HepG2 (cell line): Measurements from ENCODE around the gene RAD50. TPM values are rescaled to one million over a fixed set of nuclear protein-coding genes. Genes with fewer than 3 reads are reported as not detected.

ENCODE experiments used
- ATAC-seq: fragments of 200-7000 bp; cut with Tn5 transposase; 3 replicates; pipeline ENCODE4 v1.9.1; 2020; ENCODE audit warnings: mild to moderate bottlenecking, moderate library complexity
- BruUV-seq: library from RNA; stranded (reverse); fragments of 400-500 nt; replicated peaks from 2 replicates; lab custom pipeline; 2021; lab: Mats Ljungman, UMichigan
- CTCF ChIA-PET: fragments of 300-600 bp; formaldehyde crosslinking; extraction: SDS; loops from one replicate; lab custom pipeline; 2021; ENCODE audit warnings: low total read pairs, inconsistent platforms, low intra/inter-chr PET ratio; lab: Yijun Ruan, JAX
- POLR2A ChIA-PET: fragments of 350-600 bp; sonication (Branson Sonifier 250); formaldehyde crosslinking; loops from one replicate; lab custom pipeline; 2020; ENCODE audit warnings: antibody characterized with exemption, inconsistent platforms; lab: Yijun Ruan, JAX
- DNase-seq: peaks from one replicate; pipeline ENCODE4 v3.0.0-alpha.2; 2015; ENCODE audit warnings: low spot score
- FAIRE-seq: peaks from 3 replicates; lab custom pipeline; 2011; peaks lifted over from hg19 to GRCh38; lab: Jason Lieb, UNC
- H2AFZ ChIP-seq: one replicate; pipeline ENCODE4 v1.6.1; 2011; ENCODE audit warnings: low read length, inconsistent platforms
- H3K27ac ChIP-seq: fragments of 300-600 bp; 3 replicates; pipeline ENCODE4 v1.8.0; 2011; ENCODE audit warnings: mixed run types, mild to moderate bottlenecking, mixed read lengths, low read length, inconsistent platforms; ENCODE audit not compliant: insufficient read depth; ENCODE audit errors: extremely low read length
- H3K27me3 ChIP-seq, 2 experiments: fragments of 200-600 bp in 1 of 2; 2 replicates in 1 of 2; 3 replicates in 1 of 2; pipeline versions ENCODE4 v1.6.0 to v1.8.0; 2011; ENCODE audit warnings: low read length in 2 of 2, mild to moderate bottlenecking in 2 of 2, moderate library complexity in 2 of 2, inconsistent platforms in 1 of 2; ENCODE audit not compliant: insufficient read depth in 2 of 2, control insufficient read depth in 1 of 2
- H3K36me3 ChIP-seq, 2 experiments: fragments of 200-600 bp in 1 of 2; replicated peaks in 1 of 2; 2 replicates in 1 of 2; 3 replicates in 1 of 2; pipeline versions ENCODE4 v1.5.1 to v1.8.0; 2011; ENCODE audit warnings: low read length in 2 of 2, inconsistent platforms in 1 of 2; ENCODE audit not compliant: insufficient read depth in 2 of 2, control insufficient read depth in 1 of 2
- H3K4me1 ChIP-seq: 2 replicates; pipeline ENCODE4 v1.5.1; 2012; ENCODE audit warnings: low read length, inconsistent platforms; ENCODE audit not compliant: insufficient read depth
- H3K4me2 ChIP-seq: 2 replicates; pipeline ENCODE4 v1.6.0; 2011; ENCODE audit warnings: low read depth, low read length, inconsistent platforms
- H3K4me3 ChIP-seq, 3 experiments: fragments of 200-600 bp in 1 of 3; sonication (generic), shearing (Covaris generic) in 1 of 3; replicated peaks in 1 of 3; 2 replicates each; pipeline ENCODE4 v1.5.1; 2011 to 2016; ENCODE audit warnings: low read length in 3 of 3, inconsistent platforms in 2 of 3, low read depth in 2 of 3, mild to moderate bottlenecking in 2 of 3, control low read depth in 1 of 3, mixed read lengths in 1 of 3; ENCODE audit not compliant: insufficient read depth in 1 of 3
- H3K79me2 ChIP-seq: one replicate; pipeline ENCODE4 v1.6.1; 2011; ENCODE audit warnings: low read length, inconsistent platforms; ENCODE audit not compliant: insufficient read depth
- H3K9ac ChIP-seq: 2 replicates; pipeline ENCODE4 v1.6.0; 2011; ENCODE audit warnings: mild to moderate bottlenecking, low read depth, low read length, inconsistent platforms; ENCODE audit not compliant: insufficient read depth
- H3K9me3 ChIP-seq: 2 replicates; pipeline ENCODE4 v1.5.1; 2012; ENCODE audit warnings: mild to moderate bottlenecking, low read length
- H4K20me1 ChIP-seq: 2 replicates; pipeline ENCODE4 v1.6.0; 2011; ENCODE audit warnings: inconsistent platforms, mild to moderate bottlenecking, low read length, moderate library complexity; ENCODE audit not compliant: insufficient read depth
- CCAR2 ChIP-seq: fragments of 200-400 bp; formaldehyde crosslinking; optimal IDR thresholded peaks from 2 replicates; pipeline ENCODE3; 2018; ENCODE audit warnings: low read depth, mild to moderate bottlenecking, low read length, moderate library complexity
- CHD2 ChIP-seq: IDR thresholded peaks from 2 replicates; pipeline ENCODE4 v1.6.1; 2011; ENCODE audit warnings: low read depth, low read length, improper control_type of control experiment
- EEA1 ChIP-seq: sonication (generic); formaldehyde crosslinking; IDR thresholded peaks from 2 replicates; pipeline ENCODE4 v1.5.1; 2020; ENCODE audit warnings: mild to moderate bottlenecking, missing genetic modification reagents, borderline replicate concordance
- MEIS2 ChIP-seq: sonication (generic); formaldehyde crosslinking; IDR thresholded peaks from 2 replicates; pipeline ENCODE4 v1.9.0; 2021; ENCODE audit warnings: mild to moderate bottlenecking, missing genetic modification reagents
- NR2C2 ChIP-seq: sonication (generic); formaldehyde crosslinking; IDR thresholded peaks from 2 replicates; pipeline ENCODE4 v1.4.0; 2020; ENCODE audit warnings: missing genetic modification reagents, mild to moderate bottlenecking, moderate library complexity, borderline replicate concordance
- STAG1 ChIP-seq: sonication (generic); formaldehyde crosslinking; IDR thresholded peaks from 2 replicates; pipeline ENCODE4 v1.4.0; 2020; ENCODE audit warnings: missing genetic modification reagents
- TGIF2 ChIP-seq: IDR thresholded peaks from 2 replicates; pipeline ENCODE4 v1.6.1; 2016; ENCODE audit warnings: control low read depth, missing compliant biosample characterization
- ZNF230 ChIP-seq: sonication (generic); formaldehyde crosslinking; IDR thresholded peaks from 2 replicates; pipeline ENCODE4 v1.4.0; 2020; ENCODE audit warnings: mild to moderate bottlenecking, missing genetic modification reagents
- ZNF24 ChIP-seq: fragments of 450-650 bp; IDR thresholded peaks from 2 replicates; pipeline ENCODE4 v1.6.1; 2017; ENCODE audit warnings: antibody characterized with exemption, mild to moderate bottlenecking
- ZNF317 ChIP-seq: sonication (generic); formaldehyde crosslinking; IDR thresholded peaks from 2 replicates; pipeline ENCODE4 v1.5.0; 2020; ENCODE audit warnings: mild to moderate bottlenecking, missing genetic modification reagents
- ZNF709 ChIP-seq: sonication (generic); formaldehyde crosslinking; IDR thresholded peaks from 2 replicates; pipeline ENCODE4 v1.5.0; 2020; ENCODE audit warnings: mild to moderate bottlenecking, missing genetic modification reagents
- ZNF737 ChIP-seq: sonication (generic); formaldehyde crosslinking; IDR thresholded peaks from 2 replicates; pipeline ENCODE4 v1.5.0; 2020; ENCODE audit warnings: missing genetic modification reagents, mild to moderate bottlenecking, borderline replicate concordance
- WGBS: methylation state at CpG from one replicate; pipeline ENCODE4 v1.1.6; 2017; ENCODE audit warnings: low lambda C conversion rate; 5-methylcytosine and 5-hydroxymethylcytosine counted together
- in situ Hi-C: cut with HindIII; loops from 2 replicates; pipeline ENCODE4 v1.10.0; 2017; ENCODE audit warnings: low pct_unique_long_range_greater_than_20kb; ENCODE audit not compliant: extremely low pct_ligation_motif_present
- intact Hi-C: fragments of 100-400 bp; cut with micrococcal nuclease; formaldehyde crosslinking; loops from one replicate; pipeline ENCODE4 v1.10.0; 2022; ENCODE audit not compliant: unreplicated experiment
- polyA plus RNA-seq, 8 experiments: library from polyadenylated mRNA; depleted of rRNA in 3 of 8; stranded (reverse) in 7 of 8; unstranded in 1 of 8; fragments of >200 nt; fragmentation: Illumina TruSeq in 4 of 8; extraction: Trizol in 4 of 8; gene quantifications; 2 replicates each; pipeline versions ENCODE4 v1.2.1 to v1.2.3, GENCODE V29; 2011 to 2016; ENCODE audit warnings: low read depth in 4 of 8, missing spikeins in 1 of 8, mixed read lengths in 1 of 8; ENCODE audit not compliant: insufficient read depth in 1 of 8
- total RNA-seq, 5 experiments: library from RNA; depleted of rRNA; stranded (reverse); fragments of >200 nt; fragmentation: Illumina TruSeq; extraction: Trizol; gene quantifications; 2 replicates each; pipeline ENCODE4 v1.2.3, GENCODE V29; 2016; ENCODE audit warnings: low read depth in 1 of 5
- TF ChIP-seq, protein P1 (sequence below): IDR thresholded peaks from 2 replicates; pipeline ENCODE4 v1.6.1; 2016; ENCODE audit warnings: missing compliant biosample characterization, missing genetic modification reagents, borderline replicate concordance

Gene RAD50
- total and polyA plus RNA-seq, 2 of the 13 experiments (the other 11 are each of a cell fraction or from before 2014, with no cell fraction given), result 19.2 to 23.4 TPM

DNA sequence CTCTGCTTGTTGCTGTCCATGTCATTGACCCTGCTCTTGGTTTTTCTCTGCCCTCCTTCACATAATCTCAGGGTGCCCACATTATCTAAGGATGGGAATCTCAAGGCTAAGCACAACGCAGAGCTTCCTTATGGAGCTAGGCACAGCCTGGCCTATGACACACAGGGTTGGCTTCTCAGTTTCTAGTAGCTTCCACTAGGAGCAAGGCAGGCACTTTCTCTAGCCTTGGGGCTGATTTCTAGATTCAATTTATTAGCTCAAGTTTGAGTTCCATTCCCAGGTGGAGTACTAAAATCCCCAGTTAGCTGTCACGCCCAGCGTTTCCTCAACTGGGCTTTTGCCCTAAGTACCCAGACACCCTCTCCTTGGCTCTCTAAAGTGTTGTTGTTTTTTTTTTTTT lies 129.4 kb downstream of the RAD50 start:
- TF ChIP-seq ZNF737 (no peak), NR2C2 (CRISPR knock-in tag) (no peak), ZNF230 (CRISPR knock-in tag) (no peak), CCAR2 (no peak), EEA1 (CRISPR knock-in tag) (no peak), CHD2 (no peak), MEIS2 (CRISPR knock-in tag) (no peak), TGIF2 (CRISPR knock-in tag) (no peak), ZNF24 (no peak), ZNF317 (CRISPR knock-in tag) (no peak), STAG1 (CRISPR knock-in tag) (no peak), ZNF709 (CRISPR knock-in tag) (no peak)
- TF ChIP-seq, protein P1, sequence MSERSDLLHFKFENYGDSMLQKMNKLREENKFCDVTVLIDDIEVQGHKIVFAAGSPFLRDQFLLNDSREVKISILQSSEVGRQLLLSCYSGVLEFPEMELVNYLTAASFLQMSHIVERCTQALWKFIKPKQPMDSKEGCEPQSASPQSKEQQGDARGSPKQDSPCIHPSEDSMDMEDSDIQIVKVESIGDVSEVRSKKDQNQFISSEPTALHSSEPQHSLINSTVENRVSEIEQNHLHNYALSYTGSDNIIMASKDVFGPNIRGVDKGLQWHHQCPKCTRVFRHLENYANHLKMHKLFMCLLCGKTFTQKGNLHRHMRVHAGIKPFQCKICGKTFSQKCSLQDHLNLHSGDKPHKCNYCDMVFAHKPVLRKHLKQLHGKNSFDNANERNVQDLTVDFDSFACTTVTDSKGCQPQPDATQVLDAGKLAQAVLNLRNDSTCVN (CRISPR knock-in tag), result no peak
- CTCF ChIA-PET, result no interaction called here
- POLR2A ChIA-PET, result no interaction called here

More for the DNA sequence above, 129.4 kb downstream of the RAD50 start:
- Histone ChIP-seq H3K4me2 (no peak overlapping the region), H4K20me1 (no peaks in the 10 kb centered on the region), H3K9ac (no peak overlapping the region), H3K79me2 (no peaks in the 10 kb centered on the region), H3K9me3 (no peaks in the 10 kb centered on the region), H2AFZ (no peak overlapping the region), H3K27ac (no peak overlapping the region), H3K27me3 (no peaks in the 10 kb centered on the region), H3K36me3 (no peaks in the 10 kb centered on the region), H3K4me1 (peaks cover 4% of the 10 kb centered on the region), H3K4me3 (no peak overlapping the region)
- in situ Hi-C loops, result no loop called here
- no peak for FAIRE-seq
- no peak for ATAC-seq
- WGBS, result 95% methylated on average over 3 of the region's 3 CpGs
- DNase-seq, result no peak
- BruUV-seq, result no TSS peak
- intact Hi-C loops, result no loop called here
